PC-3 (cell line): ENCODE data around the gene CREBBP. TPM values are rescaled to one million over a fixed set of nuclear protein-coding genes. Genes with fewer than 3 reads are reported as not detected.

Experiments used
- ATAC-seq: fragments of 200-7000 bp; cut with Tn5 transposase; 2 replicates; pipeline ENCODE4 v1.9.1; 2020; ENCODE audit warnings: mild to moderate bottlenecking, moderate library complexity
- BruUV-seq: library from RNA; stranded (reverse); fragments of 400-500 nt; replicated peaks from 2 replicates; lab custom pipeline; 2021; lab: Mats Ljungman, UMichigan
- CTCF ChIA-PET: fragments of 300-600 bp; sonication (Branson Sonifier 250); formaldehyde crosslinking; loops from one replicate; lab custom pipeline; 2022; ENCODE audit warnings: antibody characterized with exemption; lab: Charles Lee
- POLR2A ChIA-PET: fragments of 300-600 bp; sonication (Branson Sonifier 250); formaldehyde crosslinking; loops from one replicate; lab custom pipeline; 2022; ENCODE audit warnings: antibody characterized with exemption; ENCODE audit not compliant: unreplicated experiment; lab: Charles Lee
- DNase-seq: peaks from one replicate; pipeline ENCODE4 v3.0.0-alpha.2; 2015
- H2AFZ ChIP-seq: fragments of 300-600 bp; sonication (generic); 2 replicates; pipeline ENCODE4 v1.6.0; 2016; ENCODE audit warnings: antibody characterized with exemption, low read length
- H3F3A ChIP-seq: fragments of 300-600 bp; sonication (generic); one replicate; pipeline ENCODE4 v1.6.0; 2017; ENCODE audit warnings: antibody characterized with exemption, low read length, control low read depth, mild to moderate bottlenecking; ENCODE audit not compliant: unreplicated experiment
- H3K27ac ChIP-seq: fragments of 300-600 bp; sonication (generic); 2 replicates; pipeline ENCODE4 v1.5.1; 2016; ENCODE audit warnings: mild to moderate bottlenecking, low read length
- H3K27me3 ChIP-seq: fragments of 300-600 bp; sonication (generic); 2 replicates; pipeline ENCODE4 v1.6.1; 2016; ENCODE audit warnings: low read length, mixed read lengths
- H3K36me3 ChIP-seq: fragments of 300-600 bp; sonication (generic); 2 replicates; pipeline ENCODE4 v1.6.1; 2016; ENCODE audit warnings: low read depth, mixed run types, low read length, mixed read lengths
- H3K4me1 ChIP-seq: fragments of 300-600 bp; sonication (generic); 2 replicates; pipeline ENCODE4 v1.5.1; 2016; ENCODE audit warnings: low read length; ENCODE audit not compliant: insufficient read depth
- H3K4me2 ChIP-seq: fragments of 300-600 bp; sonication (generic); 2 replicates; pipeline ENCODE4 v1.6.0; 2016; ENCODE audit warnings: low read length
- H3K4me3 ChIP-seq: fragments of 300-600 bp; sonication (generic); 2 replicates; pipeline ENCODE4 v1.5.1; 2016; ENCODE audit warnings: mild to moderate bottlenecking, low read length, mixed read lengths
- H3K79me2 ChIP-seq: fragments of 300-600 bp; sonication (generic); 2 replicates; pipeline ENCODE4 v1.6.1; 2017; ENCODE audit warnings: low read length, mixed read lengths
- H3K9ac ChIP-seq: fragments of 300-600 bp; sonication (generic); 2 replicates; pipeline ENCODE4 v1.6.0; 2016; ENCODE audit warnings: mild to moderate bottlenecking, low read length
- H3K9me2 ChIP-seq: fragments of 300-600 bp; sonication (generic); replicated peaks from 2 replicates; pipeline ENCODE4 v1.6.1; 2016; ENCODE audit warnings: mixed run types, low read length, mixed read lengths
- H3K9me3 ChIP-seq: fragments of 300-600 bp; sonication (generic); 2 replicates; pipeline ENCODE4 v1.6.1; 2016; ENCODE audit warnings: low read length, mixed read lengths
- H4K20me1 ChIP-seq: fragments of 300-600 bp; sonication (generic); 2 replicates; pipeline ENCODE4 v1.6.1; 2016; ENCODE audit warnings: low read length, mixed read lengths
- EZH2 ChIP-seq: fragments of 300-600 bp; sonication (generic); IDR thresholded peaks from one replicate; pipeline ENCODE4 v1.6.1; 2017; ENCODE audit warnings: antibody characterized with exemption, mild to moderate bottlenecking, low read length; ENCODE audit not compliant: unreplicated experiment
- EZH2phosphoT487 ChIP-seq: fragments of 300-600 bp; sonication (generic); IDR thresholded peaks from 2 replicates; pipeline ENCODE4 v1.6.1; 2018; ENCODE audit warnings: mild to moderate bottlenecking, antibody characterized with exemption, low read length, borderline replicate concordance
- intact Hi-C: fragments of 100-400 bp; cut with micrococcal nuclease; formaldehyde crosslinking; loops from 2 replicates; pipeline ENCODE4 v1.9.0; 2023
- total RNA-seq: library from RNA; depleted of rRNA; stranded (reverse); fragments of >200 nt; gene quantifications from 2 replicates; pipeline ENCODE4 v1.2.3, GENCODE V29; 2014
- TF ChIP-seq, protein P1 (sequence below): fragments of 300-600 bp; sonication (generic); conservative IDR thresholded peaks from 2 replicates; pipeline ENCODE4 v1.5.1; 2017; ENCODE audit warnings: antibody characterized with exemption, low read depth, mild to moderate bottlenecking, low read length

The CREBBP gene
- total RNA-seq, 1 experiment from 2014 or later: 21.9 TPM

- CTCF ChIA-PET: no interaction called here
- POLR2A ChIA-PET: no interaction called here
These were observed 12.0 kb downstream of the CREBBP start for GRCh38 chr16:3868556-3868955.

DNA sequence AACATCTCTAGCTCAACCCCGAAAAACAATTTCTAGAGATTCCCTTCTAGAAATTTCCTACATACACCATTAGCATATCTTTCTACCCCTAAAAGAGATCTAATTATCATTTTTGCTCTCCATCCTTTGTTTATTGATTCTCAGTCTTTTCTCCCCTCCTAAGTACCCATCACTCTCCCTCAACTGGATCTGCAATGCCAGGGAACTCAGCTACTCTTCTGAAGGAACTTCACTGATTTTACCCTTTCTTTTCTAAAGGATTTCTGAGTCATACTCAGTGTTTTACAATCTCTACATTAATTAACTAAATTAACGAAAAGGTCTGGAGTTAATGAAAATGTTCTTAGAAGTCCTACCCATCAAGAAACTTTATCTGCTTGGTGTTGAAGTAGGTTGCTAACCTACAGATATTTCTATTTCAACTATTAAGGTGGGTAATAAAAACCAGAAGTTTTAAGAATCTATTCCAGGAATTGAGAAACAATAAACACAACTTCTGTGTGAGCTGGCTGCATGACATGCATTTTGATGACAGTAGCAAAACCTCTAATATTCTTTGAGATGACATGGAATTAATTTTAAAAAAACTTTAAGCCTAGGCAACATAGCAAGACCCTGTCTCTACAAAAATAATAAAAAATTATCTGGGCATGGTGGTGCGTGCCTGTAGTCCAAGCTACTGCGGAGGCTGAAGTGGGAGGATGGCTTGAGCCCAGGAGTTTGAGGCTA lies 13.6 kb downstream of the CREBBP start:
- H3K9ac ChIP-seq: no peak overlapping the region
- H3K36me3 ChIP-seq: no peaks in the 10 kb centered on the region

More at GRCh38 chr16:3868556-3868955, 12.0 kb downstream of the CREBBP start:
- no peak overlapping the region for H3K9ac ChIP-seq
- H3K9me3 ChIP-seq: no peaks in the 10 kb centered on the region
- H3K4me1 ChIP-seq: peaks cover 20% of the 10 kb centered on the region
- H3K4me2 ChIP-seq: no peak overlapping the region
- BruUV-seq: no TSS peak
- intact Hi-C loops: no loop called here
- H3K4me3 ChIP-seq: no peak overlapping the region
- DNase-seq (no peak), ATAC-seq (no peak)
- no peaks in the 10 kb centered on the region for H3K27me3 ChIP-seq
- no peak overlapping the region for H3K27ac ChIP-seq
- H3F3A ChIP-seq: no peaks in the 10 kb centered on the region
- H4K20me1 ChIP-seq: peaks cover 70% of the 10 kb centered on the region
- TF ChIP-seq EZH2 (no peak), EZH2phosphoT487 (no peak)
- TF ChIP-seq, protein P1, sequence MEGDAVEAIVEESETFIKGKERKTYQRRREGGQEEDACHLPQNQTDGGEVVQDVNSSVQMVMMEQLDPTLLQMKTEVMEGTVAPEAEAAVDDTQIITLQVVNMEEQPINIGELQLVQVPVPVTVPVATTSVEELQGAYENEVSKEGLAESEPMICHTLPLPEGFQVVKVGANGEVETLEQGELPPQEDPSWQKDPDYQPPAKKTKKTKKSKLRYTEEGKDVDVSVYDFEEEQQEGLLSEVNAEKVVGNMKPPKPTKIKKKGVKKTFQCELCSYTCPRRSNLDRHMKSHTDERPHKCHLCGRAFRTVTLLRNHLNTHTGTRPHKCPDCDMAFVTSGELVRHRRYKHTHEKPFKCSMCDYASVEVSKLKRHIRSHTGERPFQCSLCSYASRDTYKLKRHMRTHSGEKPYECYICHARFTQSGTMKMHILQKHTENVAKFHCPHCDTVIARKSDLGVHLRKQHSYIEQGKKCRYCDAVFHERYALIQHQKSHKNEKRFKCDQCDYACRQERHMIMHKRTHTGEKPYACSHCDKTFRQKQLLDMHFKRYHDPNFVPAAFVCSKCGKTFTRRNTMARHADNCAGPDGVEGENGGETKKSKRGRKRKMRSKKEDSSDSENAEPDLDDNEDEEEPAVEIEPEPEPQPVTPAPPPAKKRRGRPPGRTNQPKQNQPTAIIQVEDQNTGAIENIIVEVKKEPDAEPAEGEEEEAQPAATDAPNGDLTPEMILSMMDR: no peak
- H3K79me2 ChIP-seq: peaks cover 100% of the 10 kb centered on the region
- no peaks in the 10 kb centered on the region for H3K36me3 ChIP-seq
- no peak overlapping the region for H2AFZ ChIP-seq
- no peaks in the 10 kb centered on the region for H3K9me2 ChIP-seq

More for the DNA sequence above, 13.6 kb downstream of the CREBBP start:
- peaks cover 65% of the 10 kb centered on the region for H4K20me1 ChIP-seq
- no peaks in the 10 kb centered on the region for H3K9me3 ChIP-seq
- TF ChIP-seq, protein P1: no peak
- TF ChIP-seq EZH2phosphoT487: no peak
- no peak for TF ChIP-seq EZH2
- ATAC-seq (no peak), DNase-seq (no peak)
- no peak overlapping the region for H2AFZ ChIP-seq
- no TSS peak for BruUV-seq
- no peaks in the 10 kb centered on the region for H3K27me3 ChIP-seq
- no peak overlapping the region for H3K4me3 ChIP-seq
- H3K4me2 ChIP-seq: no peak overlapping the region
- H3F3A ChIP-seq: no peaks in the 10 kb centered on the region
- intact Hi-C loops: no loop called here
- H3K9me2 ChIP-seq: no peaks in the 10 kb centered on the region
- peaks cover 100% of the 10 kb centered on the region for H3K79me2 ChIP-seq
- peaks cover 20% of the 10 kb centered on the region for H3K4me1 ChIP-seq
- H3K27ac ChIP-seq: no peak overlapping the region
- ChIA-PET POLR2A (interaction anchor here (0.7 kb wide), 1 partner anchor 155 kb away, joined by 4 read pairs; no protein-coding TSS in a partner anchor), CTCF (no interaction called here)
